MM.1S (cell line): ENCODE measurements around the gene RAB11FIP2.

ENCODE experiments used
- EZH2 ChIP-seq: fragments of 300-600 bp; sonication (generic); optimal IDR thresholded peaks from 2 replicates; pipeline ENCODE3; 2017; ENCODE audit warnings: low read depth, mild to moderate bottlenecking, antibody characterized with exemption, low read length, mixed read lengths
- EZH2phosphoT487 ChIP-seq: fragments of 300-600 bp; sonication (generic); IDR thresholded peaks from 2 replicates; pipeline ENCODE4 v1.6.1; 2018; ENCODE audit warnings: antibody characterized with exemption, low read length
- TF ChIP-seq, protein P1 (sequence below): fragments of 300-600 bp; sonication (generic); IDR thresholded peaks from 2 replicates; pipeline ENCODE4 v1.5.1; 2016; ENCODE audit warnings: antibody characterized with exemption, low read length, mixed read lengths

DNA sequence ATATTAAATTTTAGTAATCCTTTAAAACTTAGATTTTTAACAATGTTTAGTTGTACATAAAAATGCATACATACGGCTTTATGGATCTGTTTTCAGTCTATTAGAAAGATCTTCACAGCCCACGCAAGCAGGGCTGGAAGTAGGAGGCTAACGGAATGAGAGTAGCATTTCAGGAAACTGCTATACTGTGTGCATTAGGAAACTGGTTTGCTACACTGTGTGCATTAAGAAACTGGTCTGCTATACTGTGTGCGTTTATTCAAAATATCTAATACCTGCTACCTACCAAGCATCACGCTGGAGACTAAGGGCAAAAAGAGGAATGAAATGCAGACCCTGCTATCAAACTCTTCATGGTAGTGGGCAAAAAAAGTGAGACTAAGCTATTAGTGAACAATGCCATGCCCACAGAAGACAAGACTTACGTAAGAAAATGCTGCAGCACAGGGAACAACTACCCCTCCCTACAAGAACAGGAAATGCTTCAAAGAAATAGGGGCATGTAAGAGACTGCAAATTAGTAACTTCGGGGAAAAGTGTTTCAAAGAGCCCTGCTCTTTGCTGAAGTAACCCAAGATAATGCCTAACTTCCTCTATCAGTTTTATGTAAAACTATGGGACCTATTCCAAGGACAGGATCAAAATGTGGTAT lies 11.3 kb downstream of the RAB11FIP2 start:
- TF ChIP-seq, protein P1, sequence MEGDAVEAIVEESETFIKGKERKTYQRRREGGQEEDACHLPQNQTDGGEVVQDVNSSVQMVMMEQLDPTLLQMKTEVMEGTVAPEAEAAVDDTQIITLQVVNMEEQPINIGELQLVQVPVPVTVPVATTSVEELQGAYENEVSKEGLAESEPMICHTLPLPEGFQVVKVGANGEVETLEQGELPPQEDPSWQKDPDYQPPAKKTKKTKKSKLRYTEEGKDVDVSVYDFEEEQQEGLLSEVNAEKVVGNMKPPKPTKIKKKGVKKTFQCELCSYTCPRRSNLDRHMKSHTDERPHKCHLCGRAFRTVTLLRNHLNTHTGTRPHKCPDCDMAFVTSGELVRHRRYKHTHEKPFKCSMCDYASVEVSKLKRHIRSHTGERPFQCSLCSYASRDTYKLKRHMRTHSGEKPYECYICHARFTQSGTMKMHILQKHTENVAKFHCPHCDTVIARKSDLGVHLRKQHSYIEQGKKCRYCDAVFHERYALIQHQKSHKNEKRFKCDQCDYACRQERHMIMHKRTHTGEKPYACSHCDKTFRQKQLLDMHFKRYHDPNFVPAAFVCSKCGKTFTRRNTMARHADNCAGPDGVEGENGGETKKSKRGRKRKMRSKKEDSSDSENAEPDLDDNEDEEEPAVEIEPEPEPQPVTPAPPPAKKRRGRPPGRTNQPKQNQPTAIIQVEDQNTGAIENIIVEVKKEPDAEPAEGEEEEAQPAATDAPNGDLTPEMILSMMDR = no peak
- no peak for TF ChIP-seq EZH2
- no peak for TF ChIP-seq EZH2phosphoT487
